ENCODE measurements around the gene UBAC2.

- TF ChIP-seq POLR2A (IDR thresholded peaks at IDR 0.05) (no peak), EP300 (IDR thresholded peaks at IDR 0.05) (no peak), POLR2AphosphoS5 (IDR thresholded peaks at IDR 0.05) (no peak)
- TF ChIP-seq, protein P1, sequence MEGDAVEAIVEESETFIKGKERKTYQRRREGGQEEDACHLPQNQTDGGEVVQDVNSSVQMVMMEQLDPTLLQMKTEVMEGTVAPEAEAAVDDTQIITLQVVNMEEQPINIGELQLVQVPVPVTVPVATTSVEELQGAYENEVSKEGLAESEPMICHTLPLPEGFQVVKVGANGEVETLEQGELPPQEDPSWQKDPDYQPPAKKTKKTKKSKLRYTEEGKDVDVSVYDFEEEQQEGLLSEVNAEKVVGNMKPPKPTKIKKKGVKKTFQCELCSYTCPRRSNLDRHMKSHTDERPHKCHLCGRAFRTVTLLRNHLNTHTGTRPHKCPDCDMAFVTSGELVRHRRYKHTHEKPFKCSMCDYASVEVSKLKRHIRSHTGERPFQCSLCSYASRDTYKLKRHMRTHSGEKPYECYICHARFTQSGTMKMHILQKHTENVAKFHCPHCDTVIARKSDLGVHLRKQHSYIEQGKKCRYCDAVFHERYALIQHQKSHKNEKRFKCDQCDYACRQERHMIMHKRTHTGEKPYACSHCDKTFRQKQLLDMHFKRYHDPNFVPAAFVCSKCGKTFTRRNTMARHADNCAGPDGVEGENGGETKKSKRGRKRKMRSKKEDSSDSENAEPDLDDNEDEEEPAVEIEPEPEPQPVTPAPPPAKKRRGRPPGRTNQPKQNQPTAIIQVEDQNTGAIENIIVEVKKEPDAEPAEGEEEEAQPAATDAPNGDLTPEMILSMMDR (IDR thresholded peaks at IDR 0.05): no peak
Observed at GRCh38 chr13:99257291-99257690, 56.6 kb downstream of the UBAC2 start.

Data from suprapubic skin (tissue), 4 donors.